H1 (cell line): ENCODE data around the gene LSM7. TPM values are rescaled to one million over a fixed set of nuclear protein-coding genes. Genes with fewer than 3 reads are reported as not detected.

Experiments
- KDM5A ChIP-seq: fragments of 200-600 bp; IDR thresholded peaks from 2 replicates; pipeline ENCODE4 v1.7.1; 2012; ENCODE audit warnings: mild to moderate bottlenecking, low read length, inconsistent platforms, mixed read lengths
- YY1 ChIP-seq: IDR thresholded peaks from 2 replicates; pipeline ENCODE4 v1.6.1; 2011; ENCODE audit warnings: low read depth, mild to moderate bottlenecking, low read length
- polyA plus RNA-seq, 7 experiments: library from polyadenylated mRNA; depleted of rRNA in 3 of 7; stranded (reverse) in 5 of 7; unstranded in 2 of 7; fragments of >200 nt in 5 of 7; fragments of 200-250 nt in 2 of 7; gene quantifications; 1 replicate in 5 of 7; 2 replicates in 1 of 7; 4 replicates in 1 of 7; pipeline versions ENCODE4 v1.2.1 to v1.2.3, GENCODE V29; 2011 to 2013; ENCODE audit warnings: missing spikeins in 2 of 7, mixed read lengths in 2 of 7
- total RNA-seq: library from RNA; stranded (reverse); fragmentation: NEBNext Ultra II Directional; extraction: Animal tissue kit (Norgen Biotek cat#: 25700); gene quantifications from 2 replicates; pipeline ENCODE4 v1.2.1, GENCODE V29; 2021

The LSM7 gene
- total and polyA plus RNA-seq, 2 of the 8 experiments (the other 6 are each of a cell fraction or from before 2014, with no cell fraction given) = 228 to 1,335 TPM

DNA sequence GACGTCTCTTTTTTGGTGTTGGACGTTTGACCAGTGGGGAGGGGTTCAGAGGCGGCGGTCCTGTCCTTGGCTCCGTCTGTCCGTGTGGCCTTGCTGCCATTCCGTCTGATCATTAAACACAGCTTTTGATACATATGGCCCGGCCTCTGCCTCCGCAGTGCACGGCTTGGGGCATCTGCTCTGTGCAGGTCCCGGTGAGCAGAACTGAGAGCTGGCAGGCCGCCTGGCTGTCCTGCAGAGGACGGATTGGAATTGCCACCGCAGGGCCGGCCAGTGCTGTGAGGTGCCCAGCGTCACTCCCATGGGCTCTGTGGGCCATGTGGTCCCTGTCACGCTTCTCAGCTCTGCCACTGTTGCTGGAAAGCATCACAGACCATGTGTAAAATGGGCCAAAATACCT lies 26.3 kb upstream of the LSM7 start (continued):
- no peak for TF ChIP-seq YY1
- no peak for TF ChIP-seq KDM5A
